Endothelial cell of umbilical vein (primary cell): ENCODE measurements around the gene DBF4B. TPM values are rescaled to one million over a fixed set of nuclear protein-coding genes. Genes with fewer than 3 reads are reported as not detected.

Source experiments
- BruUV-seq: library from RNA; stranded (reverse); fragments of 400-500 nt; replicated peaks from 2 replicates; lab custom pipeline; 2021; lab: Mats Ljungman, UMichigan
- CTCF ChIA-PET: fragments of 300-600, 350-600 bp; sonication (Branson Sonifier 250); formaldehyde crosslinking; loops from one replicate; lab custom pipeline; 2021; ENCODE audit warnings: antibody characterized with exemption, inconsistent platforms; lab: Charles Lee
- POLR2A ChIA-PET: fragments of 300-600, 350-600 bp; sonication (Branson Sonifier 250); formaldehyde crosslinking; loops from one replicate; lab custom pipeline; 2021; ENCODE audit warnings: antibody characterized with exemption, inconsistent platforms; lab: Charles Lee
- DNase-seq: peaks from one replicate; pipeline ENCODE4 v3.0.0-alpha.2; 2011; ENCODE audit warnings: low read depth, low spot score
- FAIRE-seq: peaks from 2 replicates; lab custom pipeline; 2011; peaks lifted over from hg19 to GRCh38; lab: Jason Lieb, UNC
- H2AFZ ChIP-seq: 2 replicates; pipeline ENCODE4 v1.6.0; 2012; ENCODE audit warnings: low read depth, low read length, control low read depth, inconsistent platforms
- H3K27ac ChIP-seq: 2 replicates; pipeline ENCODE4 v1.5.1; 2011; ENCODE audit warnings: low read depth, mild to moderate bottlenecking, control low read depth, low read length, moderate library complexity; ENCODE audit not compliant: insufficient read depth
- H3K27me3 ChIP-seq, 2 experiments: 2 replicates each; pipeline versions ENCODE4 v1.6.0 to v1.6.1; 2011; ENCODE audit warnings: low read length in 2 of 2, mixed read lengths in 1 of 2; ENCODE audit not compliant: control insufficient read depth in 2 of 2, insufficient read depth in 2 of 2
- H3K36me3 ChIP-seq, 2 experiments: 2 replicates in 1 of 2; 3 replicates in 1 of 2; pipeline ENCODE4 v1.5.1; 2011; ENCODE audit warnings: low read length in 2 of 2, mild to moderate bottlenecking in 1 of 2, moderate library complexity in 1 of 2; ENCODE audit not compliant: control insufficient read depth in 2 of 2, insufficient read depth in 2 of 2; ENCODE audit errors: extremely low read depth in 1 of 2
- H3K4me1 ChIP-seq: 3 replicates; pipeline ENCODE4 v1.5.1; 2011; ENCODE audit warnings: mild to moderate bottlenecking, low read length; ENCODE audit not compliant: control insufficient read depth, insufficient read depth; ENCODE audit errors: extremely low read depth
- H3K4me2 ChIP-seq: 2 replicates; pipeline ENCODE4 v1.6.1; 2011; ENCODE audit warnings: low read length, control low read depth, mixed read lengths; ENCODE audit not compliant: insufficient read depth
- H3K4me3 ChIP-seq, 3 experiments: fragments of 200-600 bp in 1 of 3; sonication (generic), shearing (Covaris generic) in 1 of 3; replicated peaks in 1 of 3; 2 replicates each; pipeline ENCODE4 v1.5.1; 2011 to 2016; ENCODE audit warnings: control low read depth in 3 of 3, low read length in 3 of 3, mild to moderate bottlenecking in 2 of 3, inconsistent platforms in 1 of 3, low read depth in 1 of 3, moderate library complexity in 1 of 3; ENCODE audit not compliant: insufficient read depth in 1 of 3
- H3K79me2 ChIP-seq: 2 replicates; pipeline ENCODE4 v1.6.0; 2012; ENCODE audit warnings: low read length, inconsistent platforms; ENCODE audit not compliant: control insufficient read depth, insufficient read depth
- H3K9ac ChIP-seq: replicated peaks from 2 replicates; pipeline ENCODE3; 2011; ENCODE audit warnings: low read length, control low read depth; ENCODE audit not compliant: insufficient read depth; ENCODE audit errors: extremely low read depth
- H3K9me1 ChIP-seq: replicated peaks from 3 replicates; pipeline ENCODE4 v1.6.0; 2011; ENCODE audit warnings: mild to moderate bottlenecking, low read length; ENCODE audit not compliant: control insufficient read depth, insufficient read depth; ENCODE audit errors: extremely low read depth
- H3K9me3 ChIP-seq: replicated peaks from 2 replicates; pipeline ENCODE4 v1.5.1; 2012; ENCODE audit warnings: low read length, inconsistent platforms; ENCODE audit not compliant: control insufficient read depth, insufficient read depth
- H4K20me1 ChIP-seq: replicated peaks from 2 replicates; pipeline ENCODE3; 2011; ENCODE audit warnings: mild to moderate bottlenecking, low read length; ENCODE audit not compliant: control insufficient read depth, insufficient read depth; ENCODE audit errors: extremely low read depth
- EZH2 ChIP-seq: IDR thresholded peaks from 2 replicates; pipeline ENCODE4 v1.6.1; 2012; ENCODE audit warnings: borderline replicate concordance, low read depth, mild to moderate bottlenecking, moderate library complexity, low read length, inconsistent platforms; ENCODE audit not compliant: severe bottlenecking
- FOS ChIP-seq: IDR thresholded peaks from 2 replicates; pipeline ENCODE4 v1.6.1; 2011; ENCODE audit warnings: mild to moderate bottlenecking, low read length, moderate library complexity, borderline replicate concordance; ENCODE audit not compliant: insufficient read depth
- GATA2 ChIP-seq: IDR thresholded peaks from 2 replicates; pipeline ENCODE4 v1.7.0; 2011; ENCODE audit warnings: low read depth, mild to moderate bottlenecking, moderate library complexity, mixed read lengths, low read length; ENCODE audit not compliant: insufficient read length, insufficient read depth
- JUN ChIP-seq: IDR thresholded peaks from 2 replicates; pipeline ENCODE4 v1.6.1; 2011; ENCODE audit warnings: borderline replicate concordance, low read depth; ENCODE audit not compliant: insufficient read length, insufficient read depth
- MAX ChIP-seq: IDR thresholded peaks from 2 replicates; pipeline ENCODE4 v1.6.1; 2011; ENCODE audit not compliant: insufficient read depth, insufficient read length
- MYC ChIP-seq: IDR thresholded peaks from one replicate; pipeline ENCODE4 v1.6.1; 2011; ENCODE audit warnings: mild to moderate bottlenecking, low read depth, low read length
- POLR2A ChIP-seq: IDR thresholded peaks from 2 replicates; pipeline ENCODE4 v1.6.1; 2012; ENCODE audit warnings: low read depth, mild to moderate bottlenecking, control low read depth, low read length
- POLR2AphosphoS5 ChIP-seq: IDR thresholded peaks from 2 replicates; pipeline ENCODE4 v1.6.1; 2012; ENCODE audit warnings: low read depth, mild to moderate bottlenecking, control low read depth, low read length, moderate library complexity; ENCODE audit not compliant: insufficient read depth
- dilution Hi-C: fragments of 300-500 bp; cut with MboI; formaldehyde crosslinking; loops from one replicate; pipeline ENCODE4 v1.15.0; 2019; ENCODE audit warnings: low sequenced_read_pairs; ENCODE audit not compliant: extremely low pct_ligation_motif_present
- intact Hi-C: fragments of 100-400 bp; cut with micrococcal nuclease; formaldehyde crosslinking; loops from one replicate; pipeline ENCODE4 v1.10.0; 2022
- polyA plus RNA-seq, 4 experiments: library from polyadenylated mRNA; depleted of rRNA in 3 of 4; stranded (reverse) in 3 of 4; unstranded in 1 of 4; fragments of >200 nt; gene quantifications; 2 replicates each; pipeline versions ENCODE4 v1.2.1 to v1.2.3, GENCODE V29; 2011 to 2012; ENCODE audit warnings: missing spikeins in 1 of 4
- total RNA-seq: library from RNA; stranded (reverse); gene quantifications from 2 replicates; pipeline ENCODE4 v1.2.3, GENCODE V29; 2021
- TF ChIP-seq, protein P1 (sequence below), 2 donors: IDR thresholded peaks; 1 replicate in 1 of 2; 2 replicates in 1 of 2; pipeline ENCODE4 v1.5.1; 2011; ENCODE audit warnings: low read length in 2 of 2, mild to moderate bottlenecking in 2 of 2, moderate library complexity in 2 of 2, control low read depth in 1 of 2, inconsistent platforms in 1 of 2, low read depth in 1 of 2; ENCODE audit not compliant: insufficient read depth in 1 of 2; ENCODE audit errors: extremely low read depth in 1 of 2

The DBF4B gene
- total and polyA plus RNA-seq, 2 donors (not counting 3 experiments of a cell fraction or from before 2014, with no cell fraction given): 12.5 to 26.2 TPM

DNA sequence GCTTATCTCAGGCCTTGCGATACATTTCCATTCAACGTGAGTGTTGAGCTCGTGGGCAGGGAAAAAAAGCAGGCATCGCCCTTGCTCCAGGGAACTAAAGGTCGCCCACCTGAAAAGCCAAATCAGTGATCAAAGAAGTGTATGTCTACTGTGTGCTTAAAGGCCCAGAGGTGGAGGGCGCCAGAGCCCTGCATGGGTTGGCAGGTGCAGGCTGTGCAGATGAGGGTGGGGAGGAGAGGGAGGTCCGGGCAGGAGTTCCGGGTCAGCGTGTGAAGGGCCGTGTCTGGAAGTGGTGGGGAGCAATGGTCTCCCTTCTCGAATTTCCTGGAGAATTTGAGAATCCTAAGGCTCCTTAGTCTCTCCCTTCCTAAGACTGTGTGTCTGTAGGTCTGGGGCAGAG, 57.5 kb downstream of the DBF4B start:
- no peak overlapping the region for H2AFZ ChIP-seq
- CTCF ChIA-PET: interaction anchor here (1.1 to 4.1 kb wide), 2 partner anchors 113 to 123 kb away, joined by 3 to 15 read pairs; no protein-coding TSS in a partner anchor
- BruUV-seq: no TSS peak

More for the DNA sequence above, 57.5 kb downstream of the DBF4B start:
- intact Hi-C loops: no loop called here
- H3K4me1 ChIP-seq: no peaks in the 10 kb centered on the region
- H4K20me1 ChIP-seq: no peaks in the 10 kb centered on the region
- H3K79me2 ChIP-seq: no peaks in the 10 kb centered on the region
- dilution Hi-C loops: loop anchor here (25.0 kb wide), 1 partner anchor 96 kb away; no protein-coding TSS in a partner anchor
- H3K4me3 ChIP-seq: no peak overlapping the region
- H3K27me3 ChIP-seq: no peaks in the 10 kb centered on the region
- H3K9ac ChIP-seq: no peak overlapping the region
- no peak overlapping the region for H3K4me2 ChIP-seq
- FAIRE-seq (no peak), DNase-seq (no peak)
- H3K27ac ChIP-seq: no peak overlapping the region
- POLR2A ChIA-PET: no interaction called here
- H3K9me1 ChIP-seq: no peaks in the 10 kb centered on the region
- H3K9me3 ChIP-seq: no peaks in the 10 kb centered on the region
- no peaks in the 10 kb centered on the region for H3K36me3 ChIP-seq
- TF ChIP-seq, protein P1, sequence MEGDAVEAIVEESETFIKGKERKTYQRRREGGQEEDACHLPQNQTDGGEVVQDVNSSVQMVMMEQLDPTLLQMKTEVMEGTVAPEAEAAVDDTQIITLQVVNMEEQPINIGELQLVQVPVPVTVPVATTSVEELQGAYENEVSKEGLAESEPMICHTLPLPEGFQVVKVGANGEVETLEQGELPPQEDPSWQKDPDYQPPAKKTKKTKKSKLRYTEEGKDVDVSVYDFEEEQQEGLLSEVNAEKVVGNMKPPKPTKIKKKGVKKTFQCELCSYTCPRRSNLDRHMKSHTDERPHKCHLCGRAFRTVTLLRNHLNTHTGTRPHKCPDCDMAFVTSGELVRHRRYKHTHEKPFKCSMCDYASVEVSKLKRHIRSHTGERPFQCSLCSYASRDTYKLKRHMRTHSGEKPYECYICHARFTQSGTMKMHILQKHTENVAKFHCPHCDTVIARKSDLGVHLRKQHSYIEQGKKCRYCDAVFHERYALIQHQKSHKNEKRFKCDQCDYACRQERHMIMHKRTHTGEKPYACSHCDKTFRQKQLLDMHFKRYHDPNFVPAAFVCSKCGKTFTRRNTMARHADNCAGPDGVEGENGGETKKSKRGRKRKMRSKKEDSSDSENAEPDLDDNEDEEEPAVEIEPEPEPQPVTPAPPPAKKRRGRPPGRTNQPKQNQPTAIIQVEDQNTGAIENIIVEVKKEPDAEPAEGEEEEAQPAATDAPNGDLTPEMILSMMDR (IDR thresholded peaks at IDR 0.05; ENCODE audit: extremely low read depth in 1 of 2, insufficient read depth in 1 of 2, low read depth in 1 of 2, low read length in 2 of 2): no peak
- TF ChIP-seq POLR2A (no peak), MAX (no peak), POLR2AphosphoS5 (no peak), MYC (no peak), FOS (no peak), JUN (no peak), EZH2 (no peak), GATA2 (no peak)
